Nephron progenitor cell (in vitro differentiated cells): ENCODE data around the gene PCYT2.
A peak's percentile ranks its signal among the peaks of the same experiment; 100 is the strongest.

Experiments used
- DNase-seq: peaks from one replicate; pipeline ENCODE4 v3.0.0; 2021
- H3K27ac Mint-ChIP-seq: 2 replicates; pipeline ENCODE4 v1.8.0; 2021; ENCODE audit warnings: mild to moderate bottlenecking, moderate library complexity, mixed read lengths
- H3K27me3 Mint-ChIP-seq: 2 replicates; pipeline ENCODE4 v1.8.0; 2021; ENCODE audit warnings: mild to moderate bottlenecking, low read depth, mixed read lengths; ENCODE audit not compliant: poor library complexity
- H3K36me3 Mint-ChIP-seq: 2 replicates; pipeline ENCODE4 v1.8.0; 2021; ENCODE audit warnings: low read depth, mixed read lengths
- H3K4me1 Mint-ChIP-seq: 2 replicates; pipeline ENCODE4 v1.8.0; 2021; ENCODE audit warnings: mixed read lengths
- H3K4me3 Mint-ChIP-seq: 2 replicates; pipeline ENCODE4 v1.8.0; 2021; ENCODE audit warnings: mild to moderate bottlenecking, moderate library complexity, mixed read lengths
- H3K9me3 Mint-ChIP-seq: 2 replicates; pipeline ENCODE4 v1.8.0; 2021; ENCODE audit warnings: mild to moderate bottlenecking, moderate library complexity, mixed read lengths
- CTCF ChIP-seq: fragments of 200-600 bp; sonication (generic); IDR thresholded peaks from 2 replicates; pipeline ENCODE4 v1.5.0; 2021; ENCODE audit warnings: antibody characterized with exemption

PCYT2 gene

GRCh38 chr17:81870131-81870980 is 40.8 kb downstream of the PCYT2 start:
- peak; percentile 41 for DNase-seq
- Mint-ChIP-seq H3K27me3 (no peaks in the 10 kb centered on the region), H3K9me3 (no peaks in the 10 kb centered on the region), H3K4me3 (peak overlapping the region; percentile 85), H3K27ac (peak overlapping the region; percentile 84), H3K36me3 (no peaks in the 10 kb centered on the region), H3K4me1 (peaks cover 61% of the 10 kb centered on the region)
- no peak for TF ChIP-seq CTCF

- Mint-ChIP-seq H3K4me1 (peaks cover 61% of the 10 kb centered on the region), H3K9me3 (no peaks in the 10 kb centered on the region), H3K4me3 (peak overlapping the region; percentile 85), H3K27ac (peak overlapping the region; percentile 87), H3K36me3 (no peaks in the 10 kb centered on the region), H3K27me3 (no peaks in the 10 kb centered on the region)
- peak; percentile 84 for DNase-seq
- peak; percentile 97 for TF ChIP-seq CTCF
Observed at GRCh38 chr17:81869221-81870130, 41.7 kb downstream of the PCYT2 start.

GRCh38 chr17:81868674-81869220 is 42.5 kb downstream of the PCYT2 start:
- peaks cover under 1% of the 10 kb centered on the region for H3K36me3 Mint-ChIP-seq
- peak overlapping the region; percentile 85 for H3K4me3 Mint-ChIP-seq
- DNase-seq: no peak
- peak overlapping the region; percentile 87 for H3K27ac Mint-ChIP-seq
- no peak for TF ChIP-seq CTCF
- H3K9me3 Mint-ChIP-seq: no peaks in the 10 kb centered on the region
- no peaks in the 10 kb centered on the region for H3K27me3 Mint-ChIP-seq
- H3K4me1 Mint-ChIP-seq: peaks cover 62% of the 10 kb centered on the region

- Mint-ChIP-seq H3K4me1 (peaks cover 66% of the 10 kb centered on the region), H3K36me3 (peaks cover 6% of the 10 kb centered on the region), H3K4me3 (no peak overlapping the region), H3K27me3 (no peaks in the 10 kb centered on the region), H3K9me3 (no peaks in the 10 kb centered on the region), H3K27ac (no peak overlapping the region)
- no peak for DNase-seq
- TF ChIP-seq CTCF: no peak
Observed at GRCh38 chr17:81867991-81868673, 43.1 kb downstream of the PCYT2 start.

- TF ChIP-seq CTCF: no peak
- DNase-seq: no peak
- H3K4me3 Mint-ChIP-seq: peak overlapping the region; percentile 23
- peaks cover 12% of the 10 kb centered on the region for H3K36me3 Mint-ChIP-seq
- H3K27me3 Mint-ChIP-seq: no peaks in the 10 kb centered on the region
- H3K4me1 Mint-ChIP-seq: peaks cover 65% of the 10 kb centered on the region
- H3K27ac Mint-ChIP-seq: peak overlapping the region; percentile 91
- no peaks in the 10 kb centered on the region for H3K9me3 Mint-ChIP-seq
Observed at GRCh38 chr17:81867170-81867990, 43.8 kb downstream of the PCYT2 start.
